H1 (cell line): ENCODE data around the gene AURKB. TPM values are rescaled to one million over a fixed set of nuclear protein-coding genes. Genes with fewer than 3 reads are reported as not detected.
A peak's percentile ranks its signal among the peaks of the same experiment; 100 is the strongest.

Source experiments
- CBX5 ChIP-seq: fragments of 300-800, 300-1000 bp; sonication (generic); IDR thresholded peaks from 2 replicates; pipeline ENCODE4 v1.7.1; 2016; ENCODE audit warnings: antibody characterized with exemption, low read length, low read depth
- EGR1 ChIP-seq: IDR thresholded peaks from 2 replicates; pipeline ENCODE4 v1.6.1; 2011; ENCODE audit warnings: low read depth, low read length, borderline replicate concordance
- EZH2 ChIP-seq: fragments of 200-600 bp; sonication (generic); IDR thresholded peaks from 2 replicates; pipeline ENCODE4 v1.7.1; 2012; ENCODE audit warnings: low read depth, mild to moderate bottlenecking, moderate library complexity, low read length, inconsistent platforms; ENCODE audit not compliant: severe bottlenecking
- JUN ChIP-seq: IDR thresholded peaks from 2 replicates; pipeline ENCODE4 v1.6.1; 2011; ENCODE audit warnings: low read depth, mild to moderate bottlenecking, improper control_type of control experiment, low read length
- MAFK ChIP-seq: IDR thresholded peaks from 2 replicates; pipeline ENCODE4 v1.6.1; 2012; ENCODE audit warnings: low read depth, mild to moderate bottlenecking, improper control_type of control experiment, low read length
- NANOG ChIP-seq: IDR thresholded peaks from 2 replicates; pipeline ENCODE4 v1.6.1; 2011; ENCODE audit warnings: low read length, low read depth, mild to moderate bottlenecking, inconsistent platforms; ENCODE audit not compliant: insufficient read depth, poor library complexity, severe bottlenecking
- POLR2AphosphoS5 ChIP-seq: IDR thresholded peaks from 2 replicates; pipeline ENCODE4 v1.6.1; 2011; ENCODE audit warnings: low read depth, low read length
- RFX5 ChIP-seq: IDR thresholded peaks from 2 replicates; pipeline ENCODE4 v1.6.1; 2011; ENCODE audit warnings: low read depth, low read length, improper control_type of control experiment, borderline replicate concordance
- TAF7 ChIP-seq: optimal IDR thresholded peaks from 2 replicates; pipeline ENCODE3; 2011; ENCODE audit warnings: low read depth, mild to moderate bottlenecking, inconsistent platforms, low read length, moderate library complexity, borderline replicate concordance
- polyA plus RNA-seq, 7 experiments: library from polyadenylated mRNA; depleted of rRNA in 3 of 7; stranded (reverse) in 5 of 7; unstranded in 2 of 7; fragments of >200 nt in 5 of 7; fragments of 200-250 nt in 2 of 7; gene quantifications; 1 replicate in 5 of 7; 2 replicates in 1 of 7; 4 replicates in 1 of 7; pipeline versions ENCODE4 v1.2.1 to v1.2.3, GENCODE V29; 2011 to 2013; ENCODE audit warnings: missing spikeins in 2 of 7, mixed read lengths in 2 of 7
- total RNA-seq: library from RNA; stranded (reverse); fragmentation: NEBNext Ultra II Directional; extraction: Animal tissue kit (Norgen Biotek cat#: 25700); gene quantifications from 2 replicates; pipeline ENCODE4 v1.2.1, GENCODE V29; 2021
- TF ChIP-seq, protein P1 (sequence below): fragments of 300-600 bp; sonication (generic); IDR thresholded peaks from 2 replicates; pipeline ENCODE4 v1.7.1; 2012; ENCODE audit warnings: low read length, moderate library complexity, mild to moderate bottlenecking, inconsistent platforms; ENCODE audit not compliant: insufficient replicate concordance

The AURKB gene
- total and polyA plus RNA-seq, 2 of the 8 experiments (the other 6 are each of a cell fraction or from before 2014, with no cell fraction given): 102 to 160 TPM

DNA sequence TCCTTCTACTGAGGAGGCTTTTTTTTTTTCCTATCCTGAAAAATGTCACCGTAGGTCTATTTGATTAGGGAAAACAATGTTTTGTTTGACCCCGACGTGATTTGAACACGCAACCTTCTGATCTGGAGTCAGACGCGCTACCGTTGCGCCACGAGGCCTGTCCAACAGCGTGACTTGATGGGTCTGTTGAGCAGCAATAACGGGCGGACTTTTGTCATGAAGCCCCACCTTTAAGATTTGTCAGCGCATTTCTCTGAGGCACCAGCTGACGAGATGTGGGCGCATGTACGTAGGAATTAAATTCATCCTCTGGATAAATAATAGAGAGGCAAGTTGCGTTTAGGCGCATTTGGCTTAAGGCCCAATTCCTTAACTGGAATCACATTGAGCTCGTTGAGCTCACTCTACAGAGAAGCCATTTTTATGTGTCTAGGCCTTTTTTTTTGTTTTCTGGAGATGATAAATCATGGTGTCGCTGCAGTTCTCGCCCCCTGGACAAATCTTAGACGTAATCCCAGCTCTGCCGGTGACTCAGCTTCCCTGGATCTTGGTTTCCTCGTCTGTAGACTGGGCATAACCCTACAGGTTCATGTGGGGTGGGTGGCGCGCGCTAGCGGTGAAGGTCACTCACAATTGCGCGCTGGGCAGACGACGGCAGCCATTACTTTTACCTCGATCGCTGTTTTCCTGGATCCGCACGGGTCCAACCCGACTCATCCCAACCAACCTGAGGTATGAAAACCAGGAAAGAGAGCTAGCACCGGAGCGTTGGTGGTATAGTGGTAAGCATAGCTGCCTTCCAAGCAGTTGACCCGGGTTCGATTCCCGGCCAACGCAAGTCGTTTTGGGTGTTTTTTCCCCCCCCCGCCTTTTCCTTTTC, 10.6 kb upstream of the AURKB start (continued):
- TF ChIP-seq, protein P1, sequence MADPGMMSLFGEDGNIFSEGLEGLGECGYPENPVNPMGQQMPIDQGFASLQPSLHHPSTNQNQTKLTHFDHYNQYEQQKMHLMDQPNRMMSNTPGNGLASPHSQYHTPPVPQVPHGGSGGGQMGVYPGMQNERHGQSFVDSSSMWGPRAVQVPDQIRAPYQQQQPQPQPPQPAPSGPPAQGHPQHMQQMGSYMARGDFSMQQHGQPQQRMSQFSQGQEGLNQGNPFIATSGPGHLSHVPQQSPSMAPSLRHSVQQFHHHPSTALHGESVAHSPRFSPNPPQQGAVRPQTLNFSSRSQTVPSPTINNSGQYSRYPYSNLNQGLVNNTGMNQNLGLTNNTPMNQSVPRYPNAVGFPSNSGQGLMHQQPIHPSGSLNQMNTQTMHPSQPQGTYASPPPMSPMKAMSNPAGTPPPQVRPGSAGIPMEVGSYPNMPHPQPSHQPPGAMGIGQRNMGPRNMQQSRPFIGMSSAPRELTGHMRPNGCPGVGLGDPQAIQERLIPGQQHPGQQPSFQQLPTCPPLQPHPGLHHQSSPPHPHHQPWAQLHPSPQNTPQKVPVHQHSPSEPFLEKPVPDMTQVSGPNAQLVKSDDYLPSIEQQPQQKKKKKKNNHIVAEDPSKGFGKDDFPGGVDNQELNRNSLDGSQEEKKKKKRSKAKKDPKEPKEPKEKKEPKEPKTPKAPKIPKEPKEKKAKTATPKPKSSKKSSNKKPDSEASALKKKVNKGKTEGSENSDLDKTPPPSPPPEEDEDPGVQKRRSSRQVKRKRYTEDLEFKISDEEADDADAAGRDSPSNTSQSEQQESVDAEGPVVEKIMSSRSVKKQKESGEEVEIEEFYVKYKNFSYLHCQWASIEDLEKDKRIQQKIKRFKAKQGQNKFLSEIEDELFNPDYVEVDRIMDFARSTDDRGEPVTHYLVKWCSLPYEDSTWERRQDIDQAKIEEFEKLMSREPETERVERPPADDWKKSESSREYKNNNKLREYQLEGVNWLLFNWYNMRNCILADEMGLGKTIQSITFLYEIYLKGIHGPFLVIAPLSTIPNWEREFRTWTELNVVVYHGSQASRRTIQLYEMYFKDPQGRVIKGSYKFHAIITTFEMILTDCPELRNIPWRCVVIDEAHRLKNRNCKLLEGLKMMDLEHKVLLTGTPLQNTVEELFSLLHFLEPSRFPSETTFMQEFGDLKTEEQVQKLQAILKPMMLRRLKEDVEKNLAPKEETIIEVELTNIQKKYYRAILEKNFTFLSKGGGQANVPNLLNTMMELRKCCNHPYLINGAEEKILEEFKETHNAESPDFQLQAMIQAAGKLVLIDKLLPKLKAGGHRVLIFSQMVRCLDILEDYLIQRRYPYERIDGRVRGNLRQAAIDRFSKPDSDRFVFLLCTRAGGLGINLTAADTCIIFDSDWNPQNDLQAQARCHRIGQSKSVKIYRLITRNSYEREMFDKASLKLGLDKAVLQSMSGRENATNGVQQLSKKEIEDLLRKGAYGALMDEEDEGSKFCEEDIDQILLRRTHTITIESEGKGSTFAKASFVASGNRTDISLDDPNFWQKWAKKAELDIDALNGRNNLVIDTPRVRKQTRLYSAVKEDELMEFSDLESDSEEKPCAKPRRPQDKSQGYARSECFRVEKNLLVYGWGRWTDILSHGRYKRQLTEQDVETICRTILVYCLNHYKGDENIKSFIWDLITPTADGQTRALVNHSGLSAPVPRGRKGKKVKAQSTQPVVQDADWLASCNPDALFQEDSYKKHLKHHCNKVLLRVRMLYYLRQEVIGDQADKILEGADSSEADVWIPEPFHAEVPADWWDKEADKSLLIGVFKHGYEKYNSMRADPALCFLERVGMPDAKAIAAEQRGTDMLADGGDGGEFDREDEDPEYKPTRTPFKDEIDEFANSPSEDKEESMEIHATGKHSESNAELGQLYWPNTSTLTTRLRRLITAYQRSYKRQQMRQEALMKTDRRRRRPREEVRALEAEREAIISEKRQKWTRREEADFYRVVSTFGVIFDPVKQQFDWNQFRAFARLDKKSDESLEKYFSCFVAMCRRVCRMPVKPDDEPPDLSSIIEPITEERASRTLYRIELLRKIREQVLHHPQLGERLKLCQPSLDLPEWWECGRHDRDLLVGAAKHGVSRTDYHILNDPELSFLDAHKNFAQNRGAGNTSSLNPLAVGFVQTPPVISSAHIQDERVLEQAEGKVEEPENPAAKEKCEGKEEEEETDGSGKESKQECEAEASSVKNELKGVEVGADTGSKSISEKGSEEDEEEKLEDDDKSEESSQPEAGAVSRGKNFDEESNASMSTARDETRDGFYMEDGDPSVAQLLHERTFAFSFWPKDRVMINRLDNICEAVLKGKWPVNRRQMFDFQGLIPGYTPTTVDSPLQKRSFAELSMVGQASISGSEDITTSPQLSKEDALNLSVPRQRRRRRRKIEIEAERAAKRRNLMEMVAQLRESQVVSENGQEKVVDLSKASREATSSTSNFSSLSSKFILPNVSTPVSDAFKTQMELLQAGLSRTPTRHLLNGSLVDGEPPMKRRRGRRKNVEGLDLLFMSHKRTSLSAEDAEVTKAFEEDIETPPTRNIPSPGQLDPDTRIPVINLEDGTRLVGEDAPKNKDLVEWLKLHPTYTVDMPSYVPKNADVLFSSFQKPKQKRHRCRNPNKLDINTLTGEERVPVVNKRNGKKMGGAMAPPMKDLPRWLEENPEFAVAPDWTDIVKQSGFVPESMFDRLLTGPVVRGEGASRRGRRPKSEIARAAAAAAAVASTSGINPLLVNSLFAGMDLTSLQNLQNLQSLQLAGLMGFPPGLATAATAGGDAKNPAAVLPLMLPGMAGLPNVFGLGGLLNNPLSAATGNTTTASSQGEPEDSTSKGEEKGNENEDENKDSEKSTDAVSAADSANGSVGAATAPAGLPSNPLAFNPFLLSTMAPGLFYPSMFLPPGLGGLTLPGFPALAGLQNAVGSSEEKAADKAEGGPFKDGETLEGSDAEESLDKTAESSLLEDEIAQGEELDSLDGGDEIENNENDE: no peak
- peak; percentile 71 for TF ChIP-seq MAFK
- no peak for TF ChIP-seq EGR1
- no peak for TF ChIP-seq RFX5
- no peak for TF ChIP-seq NANOG
- peak; percentile 59 for TF ChIP-seq TAF7
- peak; percentile 53 for TF ChIP-seq POLR2AphosphoS5
- TF ChIP-seq JUN: no peak
- no peak for TF ChIP-seq EZH2
- TF ChIP-seq CBX5: no peak
